AG04450 (cell line): ENCODE measurements around the gene NPAS3. TPM values are rescaled to one million over a fixed set of nuclear protein-coding genes. Genes with fewer than 3 reads are reported as not detected.

Source experiments
- CTCF ChIA-PET: fragments of 300-600, 350-600 bp; formaldehyde crosslinking; extraction: SDS; loops from one replicate; lab custom pipeline; 2022; ENCODE audit warnings: antibody characterized with exemption, inconsistent platforms; lab: Charles Lee
- POLR2A ChIA-PET: fragments of 350-600 bp; formaldehyde crosslinking; extraction: SDS; loops from one replicate; lab custom pipeline; 2021; ENCODE audit warnings: antibody characterized with exemption, inconsistent platforms; lab: Yijun Ruan, JAX
- DNase-seq: peaks from one replicate; pipeline ENCODE4 v3.0.0-alpha.2; 2011; ENCODE audit warnings: low read depth, low spot score
- H3K27ac ChIP-seq: one replicate; pipeline ENCODE4 v1.5.1; 2012; ENCODE audit warnings: low read depth, low read length, control low read depth
- H3K27me3 ChIP-seq: one replicate; pipeline ENCODE4 v1.6.0; 2012; ENCODE audit warnings: low read length; ENCODE audit not compliant: control insufficient read depth, insufficient read depth
- H3K4me3 ChIP-seq: 2 replicates; pipeline ENCODE4 v1.5.1; 2011; ENCODE audit warnings: mild to moderate bottlenecking, low read depth, low read length, control low read depth
- H3K9me3 ChIP-seq: 2 replicates; pipeline ENCODE4 v1.5.1; 2012; ENCODE audit warnings: low read length; ENCODE audit not compliant: control insufficient read depth, insufficient read depth
- polyA plus RNA-seq: library from polyadenylated mRNA; depleted of rRNA; stranded (reverse); fragments of >200 nt; gene quantifications from 2 replicates; pipeline ENCODE4 v1.2.3, GENCODE V29; 2011
- TF ChIP-seq, protein P1 (sequence below): IDR thresholded peaks from 2 replicates; pipeline ENCODE4 v1.5.1; 2011; ENCODE audit warnings: low read depth, low read length, control low read depth, inconsistent platforms

NPAS3 gene
- polyA plus RNA-seq, 1 experiment: not detected

GRCh38 chr14:33730156-33730555 lies 791.5 kb downstream of the NPAS3 start:
- CTCF ChIA-PET: no interaction called here
- POLR2A ChIA-PET: no interaction called here
- no peak overlapping the region for H3K4me3 ChIP-seq
- DNase-seq: no peak
- TF ChIP-seq, protein P1, sequence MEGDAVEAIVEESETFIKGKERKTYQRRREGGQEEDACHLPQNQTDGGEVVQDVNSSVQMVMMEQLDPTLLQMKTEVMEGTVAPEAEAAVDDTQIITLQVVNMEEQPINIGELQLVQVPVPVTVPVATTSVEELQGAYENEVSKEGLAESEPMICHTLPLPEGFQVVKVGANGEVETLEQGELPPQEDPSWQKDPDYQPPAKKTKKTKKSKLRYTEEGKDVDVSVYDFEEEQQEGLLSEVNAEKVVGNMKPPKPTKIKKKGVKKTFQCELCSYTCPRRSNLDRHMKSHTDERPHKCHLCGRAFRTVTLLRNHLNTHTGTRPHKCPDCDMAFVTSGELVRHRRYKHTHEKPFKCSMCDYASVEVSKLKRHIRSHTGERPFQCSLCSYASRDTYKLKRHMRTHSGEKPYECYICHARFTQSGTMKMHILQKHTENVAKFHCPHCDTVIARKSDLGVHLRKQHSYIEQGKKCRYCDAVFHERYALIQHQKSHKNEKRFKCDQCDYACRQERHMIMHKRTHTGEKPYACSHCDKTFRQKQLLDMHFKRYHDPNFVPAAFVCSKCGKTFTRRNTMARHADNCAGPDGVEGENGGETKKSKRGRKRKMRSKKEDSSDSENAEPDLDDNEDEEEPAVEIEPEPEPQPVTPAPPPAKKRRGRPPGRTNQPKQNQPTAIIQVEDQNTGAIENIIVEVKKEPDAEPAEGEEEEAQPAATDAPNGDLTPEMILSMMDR: no peak
- H3K9me3 ChIP-seq: no peaks in the 10 kb centered on the region
- no peaks in the 10 kb centered on the region for H3K27me3 ChIP-seq
- no peak overlapping the region for H3K27ac ChIP-seq

- DNase-seq: no peak
- ChIA-PET POLR2A (no interaction called here), CTCF (no interaction called here)
- H3K27ac ChIP-seq: no peak overlapping the region
- H3K27me3 ChIP-seq: no peaks in the 10 kb centered on the region
- TF ChIP-seq, protein P1: no peak
- H3K9me3 ChIP-seq: no peaks in the 10 kb centered on the region
- H3K4me3 ChIP-seq: no peak overlapping the region
These were observed 793.5 kb downstream of the NPAS3 start for GRCh38 chr14:33732175-33732574.

GRCh38 chr14:33733310-33733709 lies 794.6 kb downstream of the NPAS3 start:
- DNase-seq: no peak
- ChIA-PET CTCF (interaction anchor here (0.6 kb wide), 1 partner anchor 57 kb away, joined by 4 read pairs; no protein-coding TSS in a partner anchor), POLR2A (no interaction called here)
- H3K9me3 ChIP-seq: no peaks in the 10 kb centered on the region
- H3K4me3 ChIP-seq: no peak overlapping the region
- TF ChIP-seq, protein P1: no peak
- H3K27ac ChIP-seq: no peak overlapping the region
- H3K27me3 ChIP-seq: no peaks in the 10 kb centered on the region

DNA sequence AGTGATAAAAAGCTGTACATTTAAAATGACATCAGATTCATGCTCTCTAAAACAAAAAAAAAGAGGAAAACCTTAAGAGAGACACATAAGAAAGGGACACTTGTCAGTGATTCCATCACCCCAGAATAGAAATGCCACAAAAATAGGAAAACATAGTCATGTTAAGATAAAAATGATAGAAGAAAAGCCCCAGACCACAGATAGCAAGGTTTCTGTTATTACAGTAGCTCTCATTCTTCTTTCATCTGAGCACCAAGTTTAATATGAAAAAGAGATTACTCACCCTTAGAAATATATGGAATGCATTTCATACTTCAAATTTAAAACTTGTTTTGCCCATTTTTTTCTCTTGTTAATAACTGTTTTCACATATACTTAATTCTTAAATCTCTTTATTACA lies 795.0 kb downstream of the NPAS3 start:
- no peak overlapping the region for H3K27ac ChIP-seq
- TF ChIP-seq, protein P1: no peak
- POLR2A ChIA-PET: no interaction called here
- H3K27me3 ChIP-seq: no peaks in the 10 kb centered on the region
- no peak for DNase-seq
- no peaks in the 10 kb centered on the region for H3K9me3 ChIP-seq
- CTCF ChIA-PET: interaction anchor here (0.6 kb wide), 1 partner anchor 57 kb away, joined by 4 read pairs; no protein-coding TSS in a partner anchor
- H3K4me3 ChIP-seq: no peak overlapping the region

GRCh38 chr14:33734387-33734786 lies 795.7 kb downstream of the NPAS3 start:
- Histone ChIP-seq H3K27ac (no peak overlapping the region), H3K27me3 (no peaks in the 10 kb centered on the region), H3K4me3 (no peak overlapping the region), H3K9me3 (no peaks in the 10 kb centered on the region)
- ChIA-PET POLR2A (no interaction called here), CTCF (no interaction called here)
- TF ChIP-seq, protein P1: no peak
- DNase-seq: no peak
